ENCODE results near the gene CHST1.

Gene CHST1

DNA sequence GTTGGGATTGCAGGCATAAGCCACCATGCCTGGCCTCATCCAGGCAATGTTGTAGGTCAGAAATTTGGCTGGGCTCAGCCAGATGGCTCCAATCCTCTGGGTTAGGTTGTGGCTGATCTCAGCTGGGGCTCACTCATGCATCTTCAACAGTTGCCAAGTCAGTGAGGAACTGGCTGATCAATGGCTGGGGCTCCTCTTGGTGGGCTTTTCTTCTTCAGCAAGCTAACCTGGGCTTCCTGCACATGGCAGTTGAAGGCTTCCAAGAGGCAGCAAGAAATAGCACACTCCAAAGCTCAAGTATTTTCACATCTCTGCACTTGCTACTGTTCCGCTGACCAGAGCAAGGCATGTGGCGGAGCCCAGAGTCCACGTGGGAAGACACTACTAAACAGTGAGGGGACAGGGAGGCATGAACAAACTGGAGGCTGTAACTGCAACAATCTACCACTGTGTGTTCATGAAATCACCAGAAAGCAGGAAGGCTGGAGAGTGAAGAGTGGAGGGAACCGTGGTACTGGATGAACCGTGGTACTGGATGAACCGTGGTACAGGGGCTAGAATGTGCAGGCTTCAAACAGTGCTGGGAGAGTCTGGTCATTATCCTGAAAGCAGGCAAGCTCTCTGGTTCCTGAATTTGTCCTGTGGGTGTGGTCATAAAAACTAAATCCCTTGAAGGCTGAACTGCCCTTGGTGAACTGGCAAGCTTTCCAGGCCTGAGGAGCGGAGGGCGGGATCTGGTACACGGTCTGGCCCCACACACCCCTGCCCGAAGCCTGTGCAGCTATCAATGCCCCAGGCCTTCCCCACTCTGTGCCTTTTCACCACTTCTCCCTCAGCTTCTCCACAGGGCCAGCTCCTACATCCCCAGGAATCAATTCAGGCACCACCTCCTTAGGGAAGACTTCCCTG, 20.2 kb downstream of the CHST1 start:
- DNase-seq (ENCODE audit: low read depth in 2 of 2) = no peak

- no peak for DNase-seq (ENCODE audit: low read depth in 2 of 2)
Observed at GRCh38 chr11:45643598-45644260, 21.7 kb downstream of the CHST1 start.

- no peak for DNase-seq (ENCODE audit: low read depth in 2 of 2)
Observed at GRCh38 chr11:45641961-45642360, 23.5 kb downstream of the CHST1 start.

DNA sequence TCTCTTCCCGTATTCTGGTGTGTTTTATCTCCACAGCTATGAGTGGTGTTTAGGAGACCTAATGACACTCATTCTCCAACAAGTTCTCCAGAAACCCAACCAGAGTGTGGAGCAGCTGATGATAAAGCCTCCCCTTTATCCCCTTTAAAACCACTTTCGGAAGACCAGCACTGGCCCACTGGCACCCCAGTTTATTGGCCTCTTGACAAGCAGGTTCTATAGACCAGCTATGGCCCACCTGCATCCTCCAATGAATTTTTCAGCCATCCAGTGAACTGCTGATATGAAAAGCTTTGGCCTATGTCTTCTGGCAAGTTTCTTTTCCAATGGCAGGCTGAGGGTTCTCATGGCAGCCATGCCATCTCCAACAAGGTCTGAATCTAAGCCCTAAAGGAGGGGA, 27.4 kb downstream of the CHST1 start:
- DNase-seq (ENCODE audit: low read depth in 2 of 2) = no peak

DNA sequence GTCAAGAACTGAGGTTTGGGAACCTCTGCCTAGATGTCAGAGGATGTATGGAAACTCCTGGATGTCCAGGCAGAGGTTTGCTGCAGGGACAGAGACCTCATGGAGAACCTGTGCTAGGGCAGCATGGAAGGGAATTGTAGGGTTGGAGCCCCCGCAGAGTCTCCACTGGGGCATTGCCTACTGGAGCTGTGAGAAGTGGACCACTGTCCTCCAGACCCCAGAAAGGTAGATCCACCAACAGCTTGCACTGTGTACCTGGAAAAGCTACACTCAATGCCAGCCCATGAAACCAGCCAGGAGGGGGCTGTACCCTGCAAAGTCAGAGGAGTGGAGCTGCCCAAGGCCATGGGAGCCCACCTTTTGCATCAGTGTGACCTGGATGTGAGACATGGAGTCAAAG, 29.5 kb downstream of the CHST1 start:
- DNase-seq (ENCODE audit: low read depth in 2 of 2) = no peak

DNA sequence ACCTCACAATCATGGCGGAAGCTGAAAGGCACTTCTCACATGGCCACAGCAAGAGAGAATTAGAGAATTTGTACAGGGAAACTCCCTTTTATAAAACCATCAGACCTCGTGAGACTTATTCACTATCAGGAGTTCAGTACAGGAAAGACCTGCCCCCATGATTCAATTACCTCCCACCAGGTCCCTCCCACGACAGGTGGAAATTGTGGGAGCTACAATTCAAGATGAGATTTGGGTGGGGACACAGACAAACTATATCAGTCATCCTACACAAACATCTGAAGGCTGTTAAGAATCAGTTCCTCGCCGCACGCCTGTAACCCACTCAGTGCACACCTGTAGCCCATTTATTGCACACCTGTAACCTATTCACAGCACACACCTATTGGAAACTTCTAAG, 39.8 kb downstream of the CHST1 start:
- no peak for DNase-seq (ENCODE audit: low read depth in 2 of 2)

- no peak for DNase-seq (ENCODE audit: low read depth in 2 of 2)
Observed at GRCh38 chr11:45624095-45624494, 41.3 kb downstream of the CHST1 start.

DNA sequence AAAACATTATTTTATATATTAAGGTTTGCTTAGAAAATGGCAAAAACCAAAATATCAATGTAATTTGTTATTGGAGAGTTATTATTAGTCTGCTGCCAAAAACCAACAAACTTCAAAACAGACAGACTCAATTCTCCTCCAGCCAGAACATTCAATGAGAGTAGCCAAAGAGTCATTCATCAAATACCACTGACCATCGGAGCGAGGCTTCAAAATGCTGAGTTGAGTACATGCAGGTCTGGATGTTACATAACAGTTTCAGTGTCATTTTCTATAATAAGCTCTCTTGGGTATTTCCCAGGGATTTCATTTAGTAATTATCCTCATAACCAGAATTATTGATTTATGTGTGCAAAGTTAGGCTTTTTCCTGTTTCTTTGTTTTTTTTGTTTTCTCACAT, 42.6 kb downstream of the CHST1 start:
- DNase-seq (ENCODE audit: low read depth in 2 of 2) = no peak

DNA sequence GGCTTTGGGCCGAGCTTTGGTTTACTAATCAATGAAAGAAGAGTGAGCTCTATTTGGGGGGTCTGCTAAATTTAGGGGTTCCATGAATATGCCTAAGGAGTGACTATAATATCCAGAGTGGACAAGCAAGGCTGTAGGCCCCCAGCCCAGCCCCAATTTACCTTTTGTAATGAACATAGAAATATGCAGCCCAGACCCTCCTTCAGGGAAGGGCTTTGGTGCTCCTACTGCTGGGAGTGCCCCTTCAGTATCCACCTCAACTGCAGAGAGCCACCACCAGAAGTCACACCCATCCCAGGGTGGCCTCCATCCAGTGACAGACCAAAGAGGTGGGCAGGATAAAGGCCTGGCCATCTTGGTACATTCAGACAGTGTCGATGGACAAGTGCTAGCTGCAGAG, 43.1 kb downstream of the CHST1 start:
- DNase-seq (ENCODE audit: low read depth in 2 of 2) = no peak

DNA sequence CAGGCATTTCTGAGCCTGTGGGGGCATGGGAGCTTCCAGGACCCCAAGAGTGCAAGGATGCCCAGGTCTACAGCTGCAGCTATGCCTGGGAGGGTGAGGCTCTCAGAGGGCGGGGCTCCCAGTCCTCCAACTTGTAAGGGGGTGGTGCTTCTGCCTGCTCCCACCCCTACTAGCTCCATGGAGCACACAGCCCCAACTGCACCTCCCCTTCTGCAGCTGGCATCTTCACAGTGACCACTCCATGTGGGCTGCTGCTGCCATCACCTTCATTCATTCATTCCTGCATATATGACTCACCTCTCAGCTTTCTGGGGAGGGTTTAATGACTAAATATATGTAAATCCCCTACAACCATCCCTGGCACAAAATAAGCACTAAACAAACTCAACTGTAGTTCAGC, 43.8 kb downstream of the CHST1 start:
- DNase-seq (ENCODE audit: low read depth in 2 of 2) = no peak

GRCh38 chr11:45620243-45620642, 45.2 kb downstream of the CHST1 start:
- no peak for DNase-seq (ENCODE audit: low read depth in 2 of 2)

DNA sequence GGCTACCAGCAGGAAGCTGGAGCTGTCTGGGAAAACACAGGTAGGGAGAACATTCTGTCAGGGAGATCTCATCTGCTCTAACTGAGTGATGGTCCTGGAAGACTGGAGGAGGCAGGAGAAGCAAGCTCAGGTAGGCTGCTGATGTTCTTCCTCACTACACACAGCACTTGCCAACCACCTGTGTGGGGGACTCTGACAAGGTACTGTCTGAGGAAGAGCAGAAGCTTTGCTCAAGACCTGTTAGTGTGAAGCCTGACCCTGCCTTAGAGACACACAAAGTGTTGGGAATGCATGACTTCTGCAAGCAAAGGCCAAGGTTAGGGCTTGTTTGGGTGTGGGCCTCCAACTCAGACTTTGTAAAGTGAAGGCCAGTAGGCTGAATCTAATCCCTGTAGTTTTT, 46.5 kb downstream of the CHST1 start:
- DNase-seq (ENCODE audit: low read depth in 2 of 2) = no peak

DNA sequence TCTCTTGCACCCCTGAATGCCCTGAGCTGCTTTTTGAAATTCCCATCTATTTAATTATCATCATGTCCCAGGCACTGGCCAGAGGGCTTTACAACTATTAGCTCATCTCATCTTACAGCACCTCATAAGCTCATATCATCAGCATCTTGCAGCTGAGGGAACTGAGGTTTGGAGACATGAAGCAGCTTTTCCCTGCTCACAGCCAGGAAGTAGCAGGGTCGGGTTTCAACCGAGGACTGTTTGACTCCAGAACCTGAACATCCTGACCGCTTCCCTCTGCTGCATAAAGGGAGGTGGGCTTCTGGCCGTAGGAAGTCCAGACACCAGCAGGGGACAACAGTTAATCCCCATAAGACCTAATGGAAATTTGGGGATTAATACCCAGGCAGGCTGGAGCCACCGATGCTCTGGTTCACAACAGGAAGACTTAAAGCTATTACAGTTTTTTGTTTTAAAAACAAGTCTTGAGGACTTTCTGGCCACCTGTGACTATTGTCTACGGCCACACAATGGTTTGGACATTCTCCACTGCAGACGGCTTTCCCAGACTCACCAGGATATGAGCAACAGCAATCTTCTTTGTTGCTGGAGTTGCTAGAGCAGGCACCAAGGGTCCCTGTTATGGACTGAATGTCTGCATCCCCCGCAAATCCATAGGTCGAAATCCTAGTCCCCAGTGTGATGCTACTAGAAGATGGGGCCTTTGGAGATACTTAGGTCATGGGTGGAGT, 47.4 kb downstream of the CHST1 start:
- no peak for DNase-seq (ENCODE audit: low read depth in 2 of 2)

DNA sequence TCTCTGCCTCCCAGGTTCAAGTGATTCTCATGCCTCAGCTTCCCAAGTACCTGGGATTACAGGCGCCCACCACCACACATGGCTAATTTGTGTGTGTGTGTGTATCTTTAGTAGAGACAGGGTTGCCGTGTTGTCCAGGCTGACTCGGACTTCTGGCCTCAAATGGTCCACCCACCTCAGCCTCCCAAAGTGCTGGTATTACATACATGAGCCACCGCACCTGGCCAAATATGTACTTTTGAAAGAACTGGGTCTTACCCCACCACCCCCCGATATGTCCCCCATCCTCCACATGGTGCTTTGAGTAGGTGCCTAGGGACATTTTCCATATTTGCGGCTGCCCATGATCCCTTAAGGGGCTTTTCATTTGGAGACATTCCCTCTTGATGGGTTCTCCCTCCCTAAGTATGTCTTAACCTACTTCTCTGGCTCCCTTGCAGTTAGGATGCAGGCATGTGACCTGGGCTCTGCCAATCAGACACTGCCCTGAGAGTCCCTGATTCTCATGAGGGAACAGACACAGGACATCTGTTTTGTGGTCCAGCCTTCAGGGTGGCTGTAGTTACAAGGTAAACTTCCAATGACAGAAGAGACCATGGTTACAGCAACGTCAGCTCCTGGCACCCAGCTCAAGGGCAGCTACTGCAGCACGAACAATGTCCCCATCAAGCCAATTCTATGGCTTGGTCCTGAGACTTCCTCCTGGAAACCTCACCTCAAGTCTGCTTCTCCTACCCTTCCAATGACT, 48.4 kb downstream of the CHST1 start:
- no peak for DNase-seq (ENCODE audit: low read depth in 2 of 2)

DNA sequence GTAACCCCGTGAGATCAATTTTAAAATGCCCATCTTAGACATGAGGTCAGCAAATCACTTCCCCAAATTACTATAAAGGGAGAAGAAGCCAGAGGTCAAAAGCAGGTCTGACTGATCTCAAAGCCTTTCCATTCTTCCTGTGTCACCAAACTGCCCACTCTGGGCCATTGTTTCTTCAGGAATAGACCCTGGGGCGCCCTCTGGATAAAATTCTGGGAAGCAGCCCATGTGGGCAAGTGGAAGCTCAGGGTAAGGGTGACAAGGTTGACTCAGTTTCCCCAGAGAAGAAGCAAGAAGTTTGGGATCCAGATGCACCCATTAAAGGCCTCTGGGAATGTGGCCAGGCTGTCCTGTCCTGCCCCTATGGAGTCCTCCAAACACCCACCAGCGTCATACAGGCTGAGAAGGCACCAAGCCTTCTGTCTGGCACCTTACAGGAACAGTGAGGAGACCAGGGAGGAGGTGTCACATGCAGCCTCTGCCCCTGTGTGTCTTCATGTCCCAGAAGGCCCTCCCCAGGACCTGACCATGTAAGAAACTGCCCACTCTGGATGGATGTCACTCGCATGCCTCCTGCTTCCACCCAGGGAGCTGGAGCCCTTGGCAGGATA, 50.1 kb downstream of the CHST1 start:
- DNase-seq (ENCODE audit: low read depth in 2 of 2) = no peak

- DNase-seq (ENCODE audit: low read depth in 2 of 2) = no peak
Observed at GRCh38 chr11:45614196-45614828, 51.1 kb downstream of the CHST1 start.

DNA sequence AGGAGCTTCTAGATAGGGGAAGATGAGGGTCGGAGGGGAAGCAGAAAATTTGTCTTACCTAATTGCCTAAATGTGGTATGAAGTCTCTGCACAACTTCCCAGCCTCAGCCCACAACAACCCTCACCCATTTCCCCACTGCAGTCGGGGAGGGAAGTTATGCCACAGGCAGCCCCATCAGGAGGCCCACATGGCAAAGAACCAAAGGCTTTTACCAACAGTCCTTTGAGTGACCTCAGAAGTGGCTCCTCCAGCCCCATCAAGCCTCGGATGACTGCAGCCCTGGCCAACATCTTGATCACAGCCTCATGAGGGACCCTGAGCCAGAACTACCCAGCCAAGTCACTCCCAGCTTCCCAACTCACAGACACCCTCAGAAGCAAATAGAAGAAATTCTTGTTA, 54.8 kb downstream of the CHST1 start:
- DNase-seq (ENCODE audit: low read depth in 2 of 2) = no peak

DNA sequence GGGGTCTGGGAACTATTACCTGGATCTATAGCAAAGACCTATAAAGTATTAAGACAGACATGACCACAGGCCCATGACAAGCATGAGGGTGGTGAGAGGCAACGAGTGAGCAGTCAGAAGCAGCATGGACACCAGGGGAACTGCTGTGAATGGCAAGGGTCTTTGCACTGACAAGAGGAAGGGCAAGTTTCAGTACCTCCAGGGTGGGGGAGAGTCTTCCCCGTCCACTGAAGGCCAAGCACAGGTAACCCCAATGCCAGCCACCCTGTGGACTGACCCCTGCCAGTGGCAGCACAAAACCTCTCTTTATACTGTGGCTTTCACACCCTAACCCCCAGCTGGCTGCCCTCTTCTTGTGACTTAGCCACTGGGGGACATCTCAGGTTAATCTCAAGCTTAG, 55.5 kb downstream of the CHST1 start:
- no peak for DNase-seq (ENCODE audit: low read depth in 2 of 2)

DNA sequence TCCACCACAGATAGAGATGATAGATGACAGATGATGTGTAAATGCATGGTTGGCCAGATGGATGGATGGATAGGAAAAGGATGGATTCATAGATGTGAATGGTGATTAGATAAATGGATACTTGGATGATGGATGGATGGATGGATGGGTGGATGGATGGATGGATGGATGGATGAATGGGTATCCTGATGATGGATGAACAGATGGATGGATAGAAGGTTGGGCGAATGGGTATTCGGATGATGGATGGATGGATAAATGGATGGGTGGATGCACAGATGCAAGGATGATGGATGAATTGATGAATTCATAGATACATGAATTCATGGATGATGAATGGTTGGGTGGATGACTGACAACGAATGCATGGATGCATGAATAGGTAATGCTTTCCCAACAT, 56.1 kb downstream of the CHST1 start:
- no peak for DNase-seq (ENCODE audit: low read depth in 2 of 2)

DNA sequence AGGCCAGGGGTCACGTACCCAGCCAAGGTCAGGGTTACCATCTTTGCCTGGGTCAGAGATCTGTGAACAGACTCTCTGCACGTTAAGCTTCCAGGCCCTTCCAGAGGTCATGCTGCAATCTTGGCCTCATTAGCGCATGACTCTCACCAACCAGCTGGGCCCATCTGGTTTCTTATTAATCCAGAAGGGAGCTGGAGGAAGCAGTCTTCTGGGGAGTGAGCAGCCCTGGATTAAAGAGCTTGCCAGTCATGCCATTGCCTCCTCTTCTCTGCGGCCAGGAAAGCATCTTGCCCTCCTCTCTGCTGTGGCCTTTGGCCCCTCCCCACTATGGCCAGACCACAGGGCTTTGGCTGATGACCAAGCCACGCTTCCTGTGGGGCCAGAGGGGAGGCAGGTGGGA, 57.4 kb downstream of the CHST1 start:
- DNase-seq (ENCODE audit: low read depth in 2 of 2) = no peak

All from stimulated activated CD8-positive, alpha-beta memory T cell treated with anti-CD3 and anti-CD28 coated beads, Interleukin-15, amount 100 ng/mL, for 48 hours (primary cell).